ENCODE results near the gene PDPK1. TPM values are rescaled to one million over a fixed set of nuclear protein-coding genes. Genes with fewer than 3 reads are reported as not detected.

Gene PDPK1
- total RNA-seq, 1 donor from 2014 or later: 27.0 TPM

GRCh38 chr16:2527071-2527783 lies 10.6 kb upstream of the PDPK1 start:
- DNase-seq (ENCODE audit: low read depth): no peak
- Histone ChIP-seq H3K36me3 (ENCODE audit: control insufficient read depth, insufficient read depth, low read length) (peaks cover 8% of the 10 kb centered on the region), H3K4me3 (ENCODE audit: low read depth, low read length) (no peak overlapping the region), H3K27me3 (ENCODE audit: control insufficient read depth, insufficient read depth, low read length) (no peaks in the 10 kb centered on the region)
- TF ChIP-seq, protein P1, sequence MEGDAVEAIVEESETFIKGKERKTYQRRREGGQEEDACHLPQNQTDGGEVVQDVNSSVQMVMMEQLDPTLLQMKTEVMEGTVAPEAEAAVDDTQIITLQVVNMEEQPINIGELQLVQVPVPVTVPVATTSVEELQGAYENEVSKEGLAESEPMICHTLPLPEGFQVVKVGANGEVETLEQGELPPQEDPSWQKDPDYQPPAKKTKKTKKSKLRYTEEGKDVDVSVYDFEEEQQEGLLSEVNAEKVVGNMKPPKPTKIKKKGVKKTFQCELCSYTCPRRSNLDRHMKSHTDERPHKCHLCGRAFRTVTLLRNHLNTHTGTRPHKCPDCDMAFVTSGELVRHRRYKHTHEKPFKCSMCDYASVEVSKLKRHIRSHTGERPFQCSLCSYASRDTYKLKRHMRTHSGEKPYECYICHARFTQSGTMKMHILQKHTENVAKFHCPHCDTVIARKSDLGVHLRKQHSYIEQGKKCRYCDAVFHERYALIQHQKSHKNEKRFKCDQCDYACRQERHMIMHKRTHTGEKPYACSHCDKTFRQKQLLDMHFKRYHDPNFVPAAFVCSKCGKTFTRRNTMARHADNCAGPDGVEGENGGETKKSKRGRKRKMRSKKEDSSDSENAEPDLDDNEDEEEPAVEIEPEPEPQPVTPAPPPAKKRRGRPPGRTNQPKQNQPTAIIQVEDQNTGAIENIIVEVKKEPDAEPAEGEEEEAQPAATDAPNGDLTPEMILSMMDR (IDR thresholded peaks at IDR 0.05; ENCODE audit: insufficient read depth, low read length, poor library complexity, severe bottlenecking): no peak

GRCh38 chr16:2527784-2528100 lies 10.1 kb upstream of the PDPK1 start:
- Histone ChIP-seq H3K4me3 (ENCODE audit: low read depth, low read length) (no peak overlapping the region), H3K36me3 (ENCODE audit: control insufficient read depth, insufficient read depth, low read length) (peaks cover 8% of the 10 kb centered on the region), H3K27me3 (ENCODE audit: control insufficient read depth, insufficient read depth, low read length) (no peaks in the 10 kb centered on the region)
- TF ChIP-seq, protein P1 (IDR thresholded peaks at IDR 0.05; ENCODE audit: insufficient read depth, low read length, poor library complexity, severe bottlenecking): no peak
- no peak for DNase-seq (ENCODE audit: low read depth)

GRCh38 chr16:2528161-2529060 lies 9.4 kb upstream of the PDPK1 start:
- Histone ChIP-seq H3K36me3 (ENCODE audit: control insufficient read depth, insufficient read depth, low read length) (peaks cover 6% of the 10 kb centered on the region), H3K4me3 (ENCODE audit: low read depth, low read length) (no peak overlapping the region), H3K27me3 (ENCODE audit: control insufficient read depth, insufficient read depth, low read length) (no peaks in the 10 kb centered on the region)
- DNase-seq (ENCODE audit: low read depth): no peak
- TF ChIP-seq, protein P1 (IDR thresholded peaks at IDR 0.05; ENCODE audit: insufficient read depth, low read length, poor library complexity, severe bottlenecking): no peak

GRCh38 chr16:2529061-2529931 lies 8.5 kb upstream of the PDPK1 start:
- Histone ChIP-seq H3K36me3 (ENCODE audit: control insufficient read depth, insufficient read depth, low read length) (peaks cover 6% of the 10 kb centered on the region), H3K27me3 (ENCODE audit: control insufficient read depth, insufficient read depth, low read length) (no peaks in the 10 kb centered on the region), H3K4me3 (ENCODE audit: low read depth, low read length) (no peak overlapping the region)
- DNase-seq (ENCODE audit: low read depth): no peak
- TF ChIP-seq, protein P1 (IDR thresholded peaks at IDR 0.05; ENCODE audit: insufficient read depth, low read length, poor library complexity, severe bottlenecking): no peak

- Histone ChIP-seq H3K36me3 (ENCODE audit: control insufficient read depth, insufficient read depth, low read length) (peaks cover 5% of the 10 kb centered on the region), H3K27me3 (ENCODE audit: control insufficient read depth, insufficient read depth, low read length) (no peaks in the 10 kb centered on the region), H3K4me3 (ENCODE audit: low read depth, low read length) (no peak overlapping the region)
- TF ChIP-seq, protein P1 (IDR thresholded peaks at IDR 0.05; ENCODE audit: insufficient read depth, low read length, poor library complexity, severe bottlenecking): no peak
- no peak for DNase-seq (ENCODE audit: low read depth)
Observed at GRCh38 chr16:2529961-2530628, 7.7 kb upstream of the PDPK1 start.

All from kidney epithelial cell (primary cell).